Superior temporal gyrus (tissue), 1 donor: ENCODE data around the gene C22orf31.
"Not testable (repeated sequence)": the region's sequence is repeated elsewhere in the genome, so short reads cannot be mapped to it uniquely, and the experiment has no call there.

Source experiments
- DNase-seq: peaks from one replicate; pipeline ENCODE4 v3.0.0-alpha.2; 2016; ENCODE audit errors: extremely low spot score

C22orf31 gene

GRCh38 chr22:29061773-29062172 lies at the start of gene C22orf31:
Gene C22orf31, minus strand, starts transcription at chr22:29061831. Its CDS starts 39 bp downstream, at chr22:29061792.
- DNase-seq, result no peak

GRCh38 chr22:29110946-29111345 lies 49.3 kb upstream of the C22orf31 start:
- no peak for DNase-seq

- DNase-seq, result no peak
Measured at GRCh38 chr22:29109822-29110221, 48.2 kb upstream of the C22orf31 start.

- no peak for DNase-seq
Measured at GRCh38 chr22:29108137-29108536, 46.5 kb upstream of the C22orf31 start.

- no peak for DNase-seq
Measured at GRCh38 chr22:29106839-29107238, 45.2 kb upstream of the C22orf31 start.

- no peak for DNase-seq
Measured at GRCh38 chr22:29105468-29105867, 43.8 kb upstream of the C22orf31 start.

- no peak for DNase-seq
Measured at GRCh38 chr22:29103121-29103520, 41.5 kb upstream of the C22orf31 start.

GRCh38 chr22:29102300-29102699 lies 40.7 kb upstream of the C22orf31 start:
- no peak for DNase-seq

GRCh38 chr22:29098296-29098695 lies 36.7 kb upstream of the C22orf31 start:
- no peak for DNase-seq

- DNase-seq, result peak; percentile 73
Measured at GRCh38 chr22:29096736-29097669, 35.4 kb upstream of the C22orf31 start.

GRCh38 chr22:29095459-29095858 lies 33.8 kb upstream of the C22orf31 start:
- DNase-seq, result no peak

GRCh38 chr22:29093501-29094300 lies 32.1 kb upstream of the C22orf31 start:
- DNase-seq, result no peak

GRCh38 chr22:29093030-29093429 lies 31.4 kb upstream of the C22orf31 start:
- no peak for DNase-seq

- no peak for DNase-seq
Measured at GRCh38 chr22:29092243-29092642, 30.6 kb upstream of the C22orf31 start.

GRCh38 chr22:29090039-29090438 lies 28.4 kb upstream of the C22orf31 start:
- DNase-seq, result no peak

GRCh38 chr22:29089507-29089906 lies 27.9 kb upstream of the C22orf31 start:
- DNase-seq, result no peak

- DNase-seq, result no peak
Measured at GRCh38 chr22:29088809-29089208, 27.2 kb upstream of the C22orf31 start.

GRCh38 chr22:29087012-29087411 lies 25.4 kb upstream of the C22orf31 start:
- no peak for DNase-seq

GRCh38 chr22:29083933-29084591 lies 22.4 kb upstream of the C22orf31 start:
- no peak for DNase-seq

- not testable (repeated sequence) for DNase-seq
Measured at GRCh38 chr22:29083576-29083932, 21.9 kb upstream of the C22orf31 start.

GRCh38 chr22:29082826-29083545 lies 21.4 kb upstream of the C22orf31 start:
- DNase-seq, result no peak
